Bronchial epithelial cell (primary cell): Measurements from ENCODE around the gene GOT1. TPM values are rescaled to one million over a fixed set of nuclear protein-coding genes. Genes with fewer than 3 reads are reported as not detected.

Experiments
- DNase-seq: peaks from one replicate; pipeline ENCODE4 v3.0.0-alpha.2; 2010; ENCODE audit warnings: low read depth
- FAIRE-seq: peaks from 2 replicates; lab custom pipeline; 2011; peaks lifted over from hg19 to GRCh38; lab: Jason Lieb, UNC
- H3K27me3 ChIP-seq: 2 replicates; pipeline ENCODE4 v1.5.1; 2011; ENCODE audit warnings: low read length; ENCODE audit not compliant: control insufficient read depth, insufficient read depth
- H3K36me3 ChIP-seq: 2 replicates; pipeline ENCODE4 v1.5.1; 2011; ENCODE audit warnings: low read length; ENCODE audit not compliant: control insufficient read depth, insufficient read depth
- H3K4me3 ChIP-seq: 2 replicates; pipeline ENCODE4 v1.5.1; 2011; ENCODE audit warnings: mild to moderate bottlenecking, low read depth, low read length, control low read depth
- CTCF ChIP-seq: IDR thresholded peaks from 2 replicates; pipeline ENCODE4 v1.5.1; 2011; ENCODE audit warnings: mild to moderate bottlenecking, moderate library complexity, low read length, control low read depth, inconsistent platforms; ENCODE audit not compliant: insufficient read depth, severe bottlenecking
- total RNA-seq: library from RNA; depleted of rRNA; stranded (reverse); fragments of >200 nt; gene quantifications from 2 replicates; pipeline ENCODE4 v1.2.1, GENCODE V29; 2014

Gene GOT1
- total RNA-seq, 1 donor from 2014 or later, result 67.9 TPM

- peak; percentile 46 for DNase-seq
- peak; percentile 55 for TF ChIP-seq CTCF
- FAIRE-seq, result no peak
Observed at GRCh38 chr10:99370993-99371392, 59.4 kb downstream of the GOT1 start.

GRCh38 chr10:99369551-99369950, 60.9 kb downstream of the GOT1 start:
- no peak for TF ChIP-seq CTCF
- FAIRE-seq (no peak), DNase-seq (no peak)
- Histone ChIP-seq H3K27me3 (peaks cover 2% of the 10 kb centered on the region), H3K36me3 (no peaks in the 10 kb centered on the region), H3K4me3 (no peak overlapping the region)

More at GRCh38 chr10:99370993-99371392, 59.4 kb downstream of the GOT1 start:
- H3K27me3 ChIP-seq, result peaks cover 2% of the 10 kb centered on the region
- H3K36me3 ChIP-seq, result no peaks in the 10 kb centered on the region
- H3K4me3 ChIP-seq, result no peak overlapping the region

- FAIRE-seq (no peak), DNase-seq (no peak)
- H3K27me3 ChIP-seq, result peaks cover 2% of the 10 kb centered on the region
- no peak for TF ChIP-seq CTCF
- no peaks in the 10 kb centered on the region for H3K36me3 ChIP-seq
- no peak overlapping the region for H3K4me3 ChIP-seq
Observed at GRCh38 chr10:99369126-99369525, 61.3 kb downstream of the GOT1 start.

GRCh38 chr10:99368646-99369045, 61.8 kb downstream of the GOT1 start:
- no peak for TF ChIP-seq CTCF
- Histone ChIP-seq H3K4me3 (no peak overlapping the region), H3K27me3 (peaks cover 2% of the 10 kb centered on the region), H3K36me3 (no peaks in the 10 kb centered on the region)
- FAIRE-seq (no peak), DNase-seq (no peak)

GRCh38 chr10:99366666-99367065, 63.8 kb downstream of the GOT1 start:
- no peak for FAIRE-seq
- peaks cover 2% of the 10 kb centered on the region for H3K27me3 ChIP-seq
- no peak overlapping the region for H3K4me3 ChIP-seq
- TF ChIP-seq CTCF, result no peak
- H3K36me3 ChIP-seq, result no peaks in the 10 kb centered on the region
- DNase-seq, result no peak

GRCh38 chr10:99365736-99366135, 64.7 kb downstream of the GOT1 start:
- Histone ChIP-seq H3K4me3 (no peak overlapping the region), H3K27me3 (peaks cover 2% of the 10 kb centered on the region), H3K36me3 (no peaks in the 10 kb centered on the region)
- FAIRE-seq (no peak), DNase-seq (no peak)
- no peak for TF ChIP-seq CTCF
